BJ (cell line): ENCODE measurements around the gene SLC39A11. TPM values are rescaled to one million over a fixed set of nuclear protein-coding genes. Genes with fewer than 3 reads are reported as not detected.

Experiments
- CTCF ChIA-PET: fragments of 350-600 bp; formaldehyde crosslinking; extraction: SDS; loops from one replicate; lab custom pipeline; 2021; ENCODE audit warnings: antibody characterized with exemption, inconsistent platforms; lab: Yijun Ruan, JAX
- POLR2A ChIA-PET: fragments of 300-600 bp; sonication (Branson Sonifier 250); formaldehyde crosslinking; extraction: SDS; loops from one replicate; lab custom pipeline; 2021; ENCODE audit warnings: antibody characterized with exemption; lab: Charles Lee
- DNase-seq: peaks from one replicate; pipeline ENCODE4 v3.0.0-alpha.2; 2011; ENCODE audit warnings: low read depth
- H3K27me3 ChIP-seq: 2 replicates; pipeline ENCODE4 v1.6.0; 2011; ENCODE audit warnings: low read length; ENCODE audit not compliant: control insufficient read depth, insufficient read depth
- H3K36me3 ChIP-seq: 2 replicates; pipeline ENCODE4 v1.5.1; 2011; ENCODE audit warnings: low read length; ENCODE audit not compliant: control insufficient read depth, insufficient read depth
- H3K4me3 ChIP-seq: 2 replicates; pipeline ENCODE4 v1.5.1; 2011; ENCODE audit warnings: low read depth, mild to moderate bottlenecking, control low read depth, low read length
- polyA plus RNA-seq: library from polyadenylated mRNA; depleted of rRNA; stranded (reverse); fragments of >200 nt; gene quantifications from 2 replicates; pipeline ENCODE4 v1.2.3, GENCODE V29; 2011
- TF ChIP-seq, protein P1 (sequence below): IDR thresholded peaks from 2 replicates; pipeline ENCODE4 v1.5.1; 2011; ENCODE audit warnings: low read depth, mild to moderate bottlenecking, control low read depth, inconsistent platforms, low read length, moderate library complexity; ENCODE audit not compliant: insufficient read depth

SLC39A11 gene
- polyA plus RNA-seq, 1 experiment, result 20.9 TPM

DNA sequence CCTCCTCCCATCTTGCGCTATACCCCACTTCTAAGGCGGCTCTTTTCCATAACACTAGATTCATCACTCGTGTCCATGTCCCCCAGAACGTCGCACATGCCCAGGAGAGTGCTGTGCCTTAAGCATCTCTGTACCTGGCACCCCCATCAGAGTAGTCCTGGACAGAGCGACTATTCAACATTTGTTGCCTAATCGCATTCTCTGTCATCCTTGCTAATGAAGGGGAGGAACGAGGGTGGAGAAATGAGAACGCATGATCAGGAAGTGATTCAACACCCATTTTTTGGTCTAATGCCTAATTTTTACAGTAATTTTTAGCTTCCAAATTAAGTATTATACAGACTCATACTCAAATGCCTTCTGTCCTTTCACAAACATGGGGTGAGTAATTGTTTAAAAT, 53.2 kb downstream of the SLC39A11 start:
- POLR2A ChIA-PET, result no interaction called here
- Histone ChIP-seq H3K4me3 (no peak overlapping the region), H3K27me3 (no peaks in the 10 kb centered on the region), H3K36me3 (no peaks in the 10 kb centered on the region; the same call in 1 of the 2 replicates)
- CTCF ChIA-PET, result interaction anchor here (0.9 kb wide), 1 partner anchor 10 kb away, joined by 3 read pairs; no protein-coding TSS in a partner anchor
- TF ChIP-seq, protein P1, sequence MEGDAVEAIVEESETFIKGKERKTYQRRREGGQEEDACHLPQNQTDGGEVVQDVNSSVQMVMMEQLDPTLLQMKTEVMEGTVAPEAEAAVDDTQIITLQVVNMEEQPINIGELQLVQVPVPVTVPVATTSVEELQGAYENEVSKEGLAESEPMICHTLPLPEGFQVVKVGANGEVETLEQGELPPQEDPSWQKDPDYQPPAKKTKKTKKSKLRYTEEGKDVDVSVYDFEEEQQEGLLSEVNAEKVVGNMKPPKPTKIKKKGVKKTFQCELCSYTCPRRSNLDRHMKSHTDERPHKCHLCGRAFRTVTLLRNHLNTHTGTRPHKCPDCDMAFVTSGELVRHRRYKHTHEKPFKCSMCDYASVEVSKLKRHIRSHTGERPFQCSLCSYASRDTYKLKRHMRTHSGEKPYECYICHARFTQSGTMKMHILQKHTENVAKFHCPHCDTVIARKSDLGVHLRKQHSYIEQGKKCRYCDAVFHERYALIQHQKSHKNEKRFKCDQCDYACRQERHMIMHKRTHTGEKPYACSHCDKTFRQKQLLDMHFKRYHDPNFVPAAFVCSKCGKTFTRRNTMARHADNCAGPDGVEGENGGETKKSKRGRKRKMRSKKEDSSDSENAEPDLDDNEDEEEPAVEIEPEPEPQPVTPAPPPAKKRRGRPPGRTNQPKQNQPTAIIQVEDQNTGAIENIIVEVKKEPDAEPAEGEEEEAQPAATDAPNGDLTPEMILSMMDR, result no peak
- no peak for DNase-seq

DNA sequence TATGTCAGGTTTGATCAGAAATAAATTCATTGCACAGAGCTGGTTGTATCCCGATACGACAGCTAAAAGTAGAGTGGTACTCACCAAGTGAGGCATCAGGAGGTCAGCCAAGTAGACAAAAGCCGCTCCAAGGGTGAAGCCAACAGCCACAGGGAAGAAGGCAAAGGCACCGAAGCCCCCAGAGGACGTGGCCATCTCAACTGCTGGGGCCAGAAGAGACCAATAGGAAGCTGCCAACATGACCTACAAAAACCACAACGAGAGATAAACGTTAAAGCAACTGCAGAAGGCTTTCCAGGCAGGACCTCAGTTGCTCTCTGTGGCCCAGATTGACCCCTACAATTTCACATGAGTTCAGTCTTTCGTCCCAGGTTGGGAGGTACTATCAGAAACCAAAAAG, 61.0 kb downstream of the SLC39A11 start:
- TF ChIP-seq, protein P1, result no peak
- no peak for DNase-seq
- CTCF ChIA-PET, result interaction anchor here (1.2 kb wide), 1 partner anchor 12 kb away, joined by 3 read pairs; no protein-coding TSS in a partner anchor
- POLR2A ChIA-PET, result no interaction called here
- Histone ChIP-seq H3K36me3 (no peaks in the 10 kb centered on the region), H3K27me3 (no peaks in the 10 kb centered on the region), H3K4me3 (no peak overlapping the region)

DNA sequence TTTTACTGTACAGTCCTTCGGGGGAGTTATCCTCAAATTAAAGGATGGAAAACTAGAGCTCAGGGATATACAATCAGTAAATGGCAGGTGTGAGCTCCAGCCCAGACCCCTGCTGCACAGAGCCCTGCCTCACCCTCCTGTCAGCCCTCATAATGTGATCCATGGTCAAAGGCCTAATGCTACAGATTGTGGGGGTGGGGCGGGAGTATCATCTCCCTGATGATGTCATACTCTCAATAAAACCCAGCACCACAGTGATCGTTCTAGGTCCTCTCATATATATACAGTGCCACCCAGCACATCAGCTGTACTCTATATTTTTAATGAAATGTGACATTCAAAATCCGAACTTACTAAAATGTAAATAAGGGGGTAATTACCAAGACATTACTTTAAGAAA, 61.5 kb downstream of the SLC39A11 start:
- Histone ChIP-seq H3K36me3 (no peaks in the 10 kb centered on the region), H3K4me3 (no peak overlapping the region), H3K27me3 (no peaks in the 10 kb centered on the region)
- POLR2A ChIA-PET, result no interaction called here
- CTCF ChIA-PET, result interaction anchor here (1.2 kb wide), 1 partner anchor 12 kb away, joined by 3 read pairs; no protein-coding TSS in a partner anchor
- TF ChIP-seq, protein P1, result no peak
- DNase-seq, result no peak

DNA sequence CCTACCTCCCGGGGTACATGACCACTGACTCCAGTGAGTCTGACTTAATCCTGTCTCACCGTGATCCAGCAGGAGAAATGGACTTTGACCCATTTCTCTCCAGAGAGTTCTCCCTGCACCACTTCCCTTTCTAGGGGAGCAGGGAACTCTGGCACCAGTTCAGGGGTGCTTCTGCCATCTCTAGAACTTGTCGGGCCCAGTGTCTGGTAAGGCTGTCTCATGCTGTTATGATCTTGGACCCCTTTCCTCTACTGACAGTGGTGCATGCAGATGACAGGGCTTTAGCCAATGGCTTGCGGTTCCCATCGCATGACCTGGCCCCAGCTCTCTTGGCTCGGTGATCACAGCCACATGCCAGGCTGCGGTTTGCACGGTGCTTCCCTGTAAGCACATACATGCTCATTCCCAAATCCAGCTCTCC, 62.0 kb downstream of the SLC39A11 start:
- TF ChIP-seq, protein P1, result no peak
- no peak for DNase-seq

DNA sequence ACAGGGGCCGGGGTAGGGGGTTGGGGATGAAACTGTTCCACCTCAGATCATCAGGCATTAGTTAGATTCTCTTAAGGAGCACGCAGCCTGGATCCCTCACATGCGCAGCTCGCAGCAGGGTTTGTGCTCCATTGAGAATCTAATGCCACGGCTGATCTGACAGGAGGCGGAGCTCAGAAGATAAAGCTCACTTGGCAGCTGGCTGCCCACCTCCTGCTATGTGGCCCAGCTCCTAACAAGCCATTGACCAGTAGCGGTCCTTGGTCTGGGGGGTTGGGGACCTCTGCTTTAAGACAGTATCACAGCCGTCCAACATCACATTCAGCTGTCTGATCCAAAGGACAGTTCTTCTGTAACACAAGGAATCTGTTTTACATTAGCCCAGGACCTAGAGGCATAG, 62.5 kb downstream of the SLC39A11 start:
- ChIA-PET POLR2A (no interaction called here), CTCF (no interaction called here)

More for the DNA sequence above, 62.0 kb downstream of the SLC39A11 start:
- H3K27me3 ChIP-seq, result no peaks in the 10 kb centered on the region
- H3K36me3 ChIP-seq, result no peaks in the 10 kb centered on the region
- ChIA-PET POLR2A (no interaction called here), CTCF (interaction anchor here (1.2 kb wide), 1 partner anchor 13 kb away, joined by 3 read pairs; no protein-coding TSS in a partner anchor)
- H3K4me3 ChIP-seq, result no peak overlapping the region

More for the DNA sequence above, 62.5 kb downstream of the SLC39A11 start:
- no peaks in the 10 kb centered on the region for H3K27me3 ChIP-seq
- no peak overlapping the region for H3K4me3 ChIP-seq
- H3K36me3 ChIP-seq, result no peaks in the 10 kb centered on the region
- DNase-seq, result no peak
- TF ChIP-seq, protein P1, result no peak
